Prostate gland (tissue), 2 donors: ENCODE results near the gene S100A12. TPM values are rescaled to one million over a fixed set of nuclear protein-coding genes. Genes with fewer than 3 reads are reported as not detected.

ENCODE experiments used
- DNase-seq: peaks from one replicate; pipeline ENCODE4 v3.0.0-alpha.2; 2019; ENCODE audit warnings: low spot score
- H3K27ac ChIP-seq, 2 donors: fragments of 200-600 bp; sonication (generic); 2 replicates each; pipeline ENCODE4 v1.5.1; 2017 to 2019
- H3K27me3 ChIP-seq: fragments of 200-600 bp; sonication (generic); replicated peaks from 2 replicates; pipeline ENCODE4 v1.5.1; 2019; ENCODE audit not compliant: insufficient read depth
- H3K36me3 ChIP-seq, 2 donors: fragments of 200-600 bp; sonication (generic); 1 replicate in 1 of 2; 2 replicates in 1 of 2; pipeline versions ENCODE4 v1.5.1 to v1.8.1; 2017 to 2019
- H3K4me1 ChIP-seq: fragments of 200-600 bp; sonication (generic); replicated peaks from 2 replicates; pipeline ENCODE4 v1.5.1; 2019
- H3K4me3 ChIP-seq, 2 donors: fragments of 200-600 bp; sonication (generic); 2 replicates each; pipeline ENCODE4 v1.5.1; 2017 to 2019
- H3K9me3 ChIP-seq: fragments of 200-600 bp; sonication (generic); 2 replicates; pipeline ENCODE4 v1.5.1; 2017
- CTCF ChIP-seq, 4 experiments: fragments of 200-600 bp in 2 of 4; fragments of 450-650 bp in 2 of 4; sonication (generic) in 2 of 4; IDR thresholded peaks; 1 replicate in 3 of 4; 2 replicates in 1 of 4; pipeline ENCODE4 v1.5.1; 2016 to 2019; ENCODE audit warnings: antibody characterized with exemption in 4 of 4, mild to moderate bottlenecking in 2 of 4, moderate library complexity in 2 of 4
- POLR2A ChIP-seq: fragments of 450-650 bp; IDR thresholded peaks from one replicate; pipeline ENCODE4 v1.6.1; 2016; ENCODE audit warnings: antibody characterized with exemption, mild to moderate bottlenecking
- POLR2AphosphoS5 ChIP-seq: sonication (generic); formaldehyde crosslinking; IDR thresholded peaks from one replicate; pipeline ENCODE4 v1.6.1; 2017; ENCODE audit warnings: antibody characterized with exemption
- WGBS: methylation state at CpG from one replicate; pipeline ENCODE4 v1.1.5; 2018; 5-methylcytosine and 5-hydroxymethylcytosine counted together
- intact Hi-C: fragments of 100-400 bp; cut with DNase I; formaldehyde crosslinking; loops from one replicate; pipeline ENCODE4 v1.14.2; 2022
- total RNA-seq, 2 donors: library from RNA; depleted of rRNA; stranded (reverse); fragments of >200 nt; gene quantifications; one replicate each; pipeline ENCODE4 v1.1.0, GENCODE V29; 2016

S100A12 gene
- total RNA-seq, 2 donors from 2014 or later = not detected

GRCh38 chr1:153345187-153346076 is 30.0 kb downstream of the S100A12 start:
- Histone ChIP-seq H3K27ac (no peak overlapping the region), H3K27me3 (no peaks in the 10 kb centered on the region), H3K4me1 (no peaks in the 10 kb centered on the region), H3K36me3 (no peaks in the 10 kb centered on the region), H3K4me3 (no peak overlapping the region), H3K9me3 (no peaks in the 10 kb centered on the region)
- 90% methylated on average over 14 of the region's 14 CpGs for WGBS
- peak; percentile 1 for DNase-seq
- intact Hi-C loops = no loop called here
- TF ChIP-seq CTCF (IDR thresholded peaks at IDR 0.05) (no peak), POLR2AphosphoS5 (no peak), POLR2A (no peak)

DNA sequence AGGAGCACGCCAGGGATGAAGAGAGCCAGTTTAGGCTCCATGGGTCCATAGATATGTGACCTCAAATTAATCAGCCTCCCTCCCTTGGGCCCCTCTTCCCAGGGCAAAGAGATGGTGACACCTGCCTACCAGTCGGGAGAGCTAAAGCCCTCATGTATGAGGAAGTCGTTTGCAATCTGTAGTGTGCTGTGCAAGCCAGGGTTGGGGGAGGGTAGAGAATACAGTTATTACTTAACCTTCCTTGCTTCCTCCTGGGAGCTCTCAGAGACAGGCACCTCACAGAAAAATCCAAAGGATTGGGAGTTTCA is 30.7 kb downstream of the S100A12 start:
- TF ChIP-seq POLR2AphosphoS5 = no peak
- no peak for TF ChIP-seq CTCF (IDR thresholded peaks at IDR 0.05)
- TF ChIP-seq POLR2A = no peak
- peak; percentile 1 for DNase-seq
- no peaks in the 10 kb centered on the region for H3K27me3 ChIP-seq
- no peak overlapping the region for H3K27ac ChIP-seq
- 53% methylated on average over 3 of the region's 3 CpGs for WGBS
- no peaks in the 10 kb centered on the region for H3K4me1 ChIP-seq
- H3K36me3 ChIP-seq = no peaks in the 10 kb centered on the region
- no peak overlapping the region for H3K4me3 ChIP-seq
- intact Hi-C loops = no loop called here
- H3K9me3 ChIP-seq = no peaks in the 10 kb centered on the region

- no peaks in the 10 kb centered on the region for H3K4me1 ChIP-seq
- intact Hi-C loops = no loop called here
- DNase-seq = peak; percentile 2
- H3K27ac ChIP-seq = no peak overlapping the region
- no peaks in the 10 kb centered on the region for H3K9me3 ChIP-seq
- H3K27me3 ChIP-seq = no peaks in the 10 kb centered on the region
- H3K36me3 ChIP-seq = no peaks in the 10 kb centered on the region
- 41% methylated on average over 9 of the region's 9 CpGs for WGBS
- TF ChIP-seq CTCF (IDR thresholded peaks at IDR 0.05) (no peak), POLR2A (no peak), POLR2AphosphoS5 (no peak)
- no peak overlapping the region for H3K4me3 ChIP-seq
These were observed 31.4 kb downstream of the S100A12 start for GRCh38 chr1:153343811-153344717.

- no peaks in the 10 kb centered on the region for H3K4me1 ChIP-seq
- no peak overlapping the region for H3K4me3 ChIP-seq
- H3K36me3 ChIP-seq = no peaks in the 10 kb centered on the region
- no peak for TF ChIP-seq POLR2A
- TF ChIP-seq CTCF (IDR thresholded peaks at IDR 0.05) = no peak
- no peak for TF ChIP-seq POLR2AphosphoS5
- H3K27me3 ChIP-seq = no peaks in the 10 kb centered on the region
- 29% methylated on average over 5 of the region's 5 CpGs for WGBS
- H3K9me3 ChIP-seq = no peaks in the 10 kb centered on the region
- no peak overlapping the region for H3K27ac ChIP-seq
- DNase-seq = no peak
- intact Hi-C loops = no loop called here
These were observed 32.3 kb downstream of the S100A12 start for GRCh38 chr1:153343040-153343681.
